K562 (cell line): ENCODE results near the gene IFT81. TPM values are rescaled to one million over a fixed set of nuclear protein-coding genes. Genes with fewer than 3 reads are reported as not detected.

Experiments
- ATAC-seq: fragments of 200-7000 bp; cut with Tn5 transposase; 3 replicates; pipeline ENCODE4 v1.9.1; 2020; ENCODE audit warnings: moderate library complexity
- BruUV-seq: library from RNA; stranded (reverse); fragments of 400-500 nt; replicated peaks from 2 replicates; lab custom pipeline; 2021; lab: Mats Ljungman, UMichigan
- CTCF ChIA-PET: fragments of 300-600 bp; formaldehyde crosslinking; extraction: SDS; loops from one replicate; lab custom pipeline; 2021; ENCODE audit warnings: low intra/inter-chr PET ratio; lab: Yijun Ruan, JAX
- POLR2A ChIA-PET: fragments of 300-600, 350-650 bp; sonication (Branson Sonifier 250); formaldehyde crosslinking; extraction: SDS; loops from one replicate; lab custom pipeline; 2021; ENCODE audit warnings: antibody characterized with exemption, inconsistent platforms; lab: Yijun Ruan, JAX
- DNase-seq, 4 experiments: peaks; one replicate each; pipeline versions ENCODE4 v3.0.0 to v3.0.0-alpha.2; 2011 to 2018; ENCODE audit warnings: low spot score in 3 of 4, mixed read lengths in 3 of 4; ENCODE audit errors: extremely low read depth in 1 of 4
- FAIRE-seq: peaks from 2 replicates; lab custom pipeline; 2011; peaks lifted over from hg19 to GRCh38; lab: Jason Lieb, UNC
- H2AFZ ChIP-seq: 2 replicates; pipeline ENCODE4 v1.6.0; 2011; ENCODE audit warnings: low read depth, low read length, control low read depth, inconsistent platforms
- H3K27ac ChIP-seq: fragments of 200-600 bp; 3 replicates; pipeline ENCODE4 v1.8.0; 2011; ENCODE audit warnings: low read depth, mild to moderate bottlenecking, control low read depth, inconsistent platforms, low read length, moderate library complexity, mixed read lengths; ENCODE audit errors: extremely low read depth
- H3K27me3 ChIP-seq, 2 experiments: fragments of 300-600 bp in 1 of 2; 2 replicates in 1 of 2; 3 replicates in 1 of 2; pipeline versions ENCODE4 v1.6.0 to v1.8.0; 2011; ENCODE audit warnings: inconsistent platforms in 2 of 2, low read length in 2 of 2, mild to moderate bottlenecking in 1 of 2, mixed read lengths in 1 of 2, moderate library complexity in 1 of 2; ENCODE audit not compliant: control insufficient read depth in 2 of 2, insufficient read depth in 2 of 2
- H3K36me3 ChIP-seq: fragments of 300-600 bp; 3 replicates; pipeline ENCODE4 v1.8.0; 2011; ENCODE audit warnings: mild to moderate bottlenecking, low read length, inconsistent platforms; ENCODE audit not compliant: control insufficient read depth, insufficient read depth
- H3K4me1 ChIP-seq, 2 experiments: fragments of 200-600 bp in 1 of 2; replicated peaks in 1 of 2; 2 replicates in 1 of 2; 3 replicates in 1 of 2; pipeline versions ENCODE4 v1.5.1 to v1.8.0; 2011; ENCODE audit warnings: inconsistent platforms in 2 of 2, low read length in 2 of 2, mild to moderate bottlenecking in 1 of 2, mixed read lengths in 1 of 2, moderate library complexity in 1 of 2; ENCODE audit not compliant: control insufficient read depth in 2 of 2, insufficient read depth in 2 of 2
- H3K4me2 ChIP-seq: 2 replicates; pipeline ENCODE4 v1.6.1; 2011; ENCODE audit warnings: low read length, control low read depth, inconsistent platforms, mixed read lengths; ENCODE audit not compliant: insufficient read depth
- H3K4me3 ChIP-seq: fragments of 200-600 bp; sonication (generic), shearing (Covaris generic); 2 replicates; pipeline ENCODE4 v1.5.1; 2016; ENCODE audit warnings: control low read depth, inconsistent platforms
- H3K79me2 ChIP-seq: fragments of 200-600 bp; 3 replicates; pipeline ENCODE4 v1.8.0; 2011; ENCODE audit warnings: low read length, inconsistent platforms; ENCODE audit not compliant: control insufficient read depth, insufficient read depth
- H3K9ac ChIP-seq, 2 experiments: 2 replicates each; pipeline versions ENCODE4 v1.6.0 to v1.6.1; 2011; ENCODE audit warnings: low read depth in 2 of 2, low read length in 2 of 2, control low read depth in 1 of 2, inconsistent platforms in 1 of 2, mild to moderate bottlenecking in 1 of 2, mixed read lengths in 1 of 2; ENCODE audit not compliant: insufficient read depth in 1 of 2
- H3K9me1 ChIP-seq: one replicate; pipeline ENCODE4 v1.6.0; 2011; ENCODE audit warnings: inconsistent platforms, mild to moderate bottlenecking, low read length, moderate library complexity; ENCODE audit not compliant: control insufficient read depth, insufficient read depth
- H3K9me3 ChIP-seq: replicated peaks from 2 replicates; pipeline ENCODE4 v1.5.1; 2011; ENCODE audit warnings: low read depth, low read length, inconsistent platforms; ENCODE audit not compliant: control insufficient read depth, insufficient read depth
- H4K20me1 ChIP-seq: replicated peaks from 2 replicates; pipeline ENCODE4 v1.6.1; 2011; ENCODE audit warnings: low read length, inconsistent platforms, mixed read lengths; ENCODE audit not compliant: control insufficient read depth, insufficient read depth
- AFF4 ChIP-seq: sonication (generic); formaldehyde crosslinking; IDR thresholded peaks from 2 replicates; pipeline ENCODE4 v1.8.0; 2023; ENCODE audit warnings: mild to moderate bottlenecking, missing genetic modification reagents
- DEAF1 ChIP-seq: fragments of 450-650 bp; formaldehyde crosslinking; IDR thresholded peaks from 2 replicates; pipeline ENCODE4 v1.4.0; 2020; ENCODE audit warnings: mild to moderate bottlenecking, moderate library complexity
- GMEB1 ChIP-seq: fragments of 250-450 bp; sonication (Bioruptor Pico); IDR thresholded peaks from 2 replicates; pipeline ENCODE4 v1.4.0; 2020; ENCODE audit warnings: mild to moderate bottlenecking
- KDM4B ChIP-seq, 2 experiments: fragments of 450-650 bp in 1 of 2; sonication (generic) in 1 of 2; IDR thresholded peaks; 2 replicates each; pipeline ENCODE4 v1.6.1; 2016 to 2017; ENCODE audit warnings: borderline replicate concordance in 2 of 2, antibody characterized with exemption in 1 of 2, low read depth in 1 of 2, mild to moderate bottlenecking in 1 of 2
- NFE2 ChIP-seq: IDR thresholded peaks from 2 replicates; pipeline ENCODE4 v1.6.1; 2014; ENCODE audit warnings: antibody characterized with exemption, low read depth
- RCOR1 ChIP-seq, 2 experiments: IDR thresholded peaks; 2 replicates each; pipeline ENCODE4 v1.6.1; 2012; ENCODE audit warnings: low read depth in 2 of 2, low read length in 2 of 2, borderline replicate concordance in 1 of 2, improper control_type of control experiment in 1 of 2
- RNF2 ChIP-seq: sonication (generic); IDR thresholded peaks from 2 replicates; pipeline ENCODE4 v1.6.1; 2016
- RUNX1 ChIP-seq: sonication (generic); IDR thresholded peaks from 2 replicates; pipeline ENCODE4 v1.6.1; 2016; ENCODE audit warnings: antibody characterized with exemption, low read depth
- SMARCA5 ChIP-seq: fragments of 450-650 bp; IDR thresholded peaks from 2 replicates; pipeline ENCODE4 v1.6.1; 2016
- SMARCE1 ChIP-seq: fragments of 450-650 bp; IDR thresholded peaks from 2 replicates; pipeline ENCODE4 v1.7.1; 2016; ENCODE audit warnings: mild to moderate bottlenecking
- ZBED1 ChIP-seq: IDR thresholded peaks from 2 replicates; pipeline ENCODE4 v1.6.1; 2014
- ZNF263 ChIP-seq: sonication (generic); formaldehyde crosslinking; IDR thresholded peaks from 2 replicates; pipeline ENCODE4 v1.8.0; 2022; ENCODE audit warnings: mild to moderate bottlenecking, missing genetic modification reagents, borderline replicate concordance
- ZNF551 ChIP-seq: fragments of 250-450 bp; sonication (Bioruptor Pico); IDR thresholded peaks from 2 replicates; pipeline ENCODE4 v1.5.0; 2021; ENCODE audit warnings: mild to moderate bottlenecking, moderate library complexity
- WGBS: fragments of 100-300 bp; shearing (Covaris generic); methylation state at CpG from one replicate; pipeline ENCODE4 v1.1.6; 2016; ENCODE audit warnings: low coverage, mixed read lengths; ENCODE audit not compliant: insufficient coverage; ENCODE audit errors: missing lambda C conversion rate; 5-methylcytosine and 5-hydroxymethylcytosine counted together
- in situ Hi-C: fragments of 300-500 bp; cut with MboI; formaldehyde crosslinking; loops from 4 replicates; pipeline ENCODE4 v1.15.0; 2018; ENCODE audit warnings: inconsistent platforms, mixed read lengths
- intact Hi-C: fragments of 100-400 bp; cut with micrococcal nuclease; formaldehyde crosslinking; loops from 2 replicates; pipeline ENCODE4 v1.14.2; 2022
- polyA plus RNA-seq, 8 experiments: library from polyadenylated mRNA; depleted of rRNA in 4 of 8; stranded (reverse) in 5 of 8; unstranded in 3 of 8; fragments of >200 nt; fragmentation: Nextera tagmentation in 2 of 8; fragmentation: Illumina TruSeq in 1 of 8; extraction: Ambion mirVana in 2 of 8; extraction: Trizol in 1 of 8; gene quantifications; 2 replicates each; pipeline versions ENCODE4 v1.2.1 to v1.2.3, GENCODE V29; 2011 to 2014; ENCODE audit warnings: inconsistent platforms in 1 of 8, missing spikeins in 1 of 8
- total RNA-seq, 7 experiments: library from RNA; depleted of rRNA in 6 of 7; stranded (reverse); fragments of >200 nt in 6 of 7; fragmentation: Illumina TruSeq in 2 of 7; extraction: Trizol in 2 of 7; gene quantifications; 2 replicates each; pipeline versions ENCODE4 v1.2.1 to v1.2.3, GENCODE V29; 2011 to 2021; ENCODE audit warnings: low replicate concordance in 1 of 7

IFT81 gene
- total and polyA plus RNA-seq, 9 of the 15 experiments (the other 6 are each of a cell fraction or from before 2014, with no cell fraction given), result 2.8 to 11.9 (median 7.9) TPM

- TF ChIP-seq AFF4 (CRISPR knock-in tag), result no peak
- TF ChIP-seq ZNF551 (CRISPR knock-in tag), result no peak
Observed at GRCh38 chr12:110091136-110091711, 32.9 kb upstream of the IFT81 start (continued).

GRCh38 chr12:110093631-110094311 is 30.4 kb upstream of the IFT81 start:
- peak in 3 of 4 experiments; percentile 35 to 85 (median 68) for DNase-seq
- Histone ChIP-seq H3K4me3 (no peak overlapping the region), H3K9ac (no peak overlapping the region), H3K9me1 (no peaks in the 10 kb centered on the region), H3K9me3 (no peaks in the 10 kb centered on the region), H2AFZ (peak overlapping the region; percentile 15; the same call in 1 of the 2 replicates), H4K20me1 (no peaks in the 10 kb centered on the region), H3K4me1 (peaks cover 35 to 36% of the 10 kb centered on the region in 2 experiments), H3K27ac (no peak overlapping the region; the same call in 2 of the 3 replicates), H3K79me2 (no peaks in the 10 kb centered on the region), H3K36me3 (no peaks in the 10 kb centered on the region), H3K4me2 (peak overlapping the region; percentile 50), H3K27me3 (no peaks in the 10 kb centered on the region)
- no TSS peak for BruUV-seq
- CTCF ChIA-PET, result no interaction called here
- intact Hi-C loops, result no loop called here
- POLR2A ChIA-PET, result interaction anchor here (1.8 kb wide), 1 partner anchor 14 kb away, joined by 4 read pairs; no protein-coding TSS in a partner anchor
- peak; percentile 90 for FAIRE-seq
- in situ Hi-C loops, result loop anchor here (10.0 kb wide), 1 partner anchor 501 kb away; no protein-coding TSS in a partner anchor
- WGBS, result 4% methylated on average over 7 of the region's 7 CpGs
- ATAC-seq, result peak; percentile 61
- TF ChIP-seq SMARCE1 (peak; percentile 72; the same call in 1 of the 2 replicates), RNF2 (peak; percentile 77; the same call in 1 of the 2 replicates), ZNF263 (peak; percentile 29; the same call in 1 of the 2 replicates), NFE2 (peak; percentile 57; the same call in 1 of the 2 replicates), KDM4B (IDR thresholded peaks at IDR 0.05; ENCODE audit: borderline replicate concordance in 2 of 2, low read depth in 1 of 2) (peak in 1 of 2 experiments; percentile 50; a peak in 1 of 4 replicates), RUNX1 (peak; percentile 92), GMEB1 (no peak), RCOR1 (IDR thresholded peaks at IDR 0.05; ENCODE audit: borderline replicate concordance in 1 of 2, low read depth in 2 of 2, low read length in 2 of 2) (peak; percentile 75 to 94; a peak in 3 of 4 replicates), ZBED1 (no peak), DEAF1 (CRISPR knock-in tag) (no peak), SMARCA5 (peak; percentile 67)
